Measurements from ENCODE around the gene FANCC.

- TF ChIP-seq CTCF (IDR thresholded peaks at IDR 0.05) (no peak), POLR2AphosphoS5 (IDR thresholded peaks at IDR 0.05) (no peak), POLR2A (IDR thresholded peaks at IDR 0.05) (no peak)
These were observed 187.8 kb downstream of the FANCC start for GRCh38 chr9:95129476-95130291.
